Measurements from ENCODE around the gene UQCC2. TPM values are rescaled to one million over a fixed set of nuclear protein-coding genes. Genes with fewer than 3 reads are reported as not detected.

The UQCC2 gene
- total RNA-seq, 1 donor from 2014 or later, result 98.8 TPM

GRCh38 chr6:33723371-33724085, 12.0 kb upstream of the UQCC2 start:
- no peak for DNase-seq (ENCODE audit: extremely low spot score, unreplicated experiment)
- H3K36me3 Mint-ChIP-seq, result no peaks in the 10 kb centered on the region
- H3K27ac Mint-ChIP-seq, result no peak overlapping the region
- peaks cover 17% of the 10 kb centered on the region for H3K4me1 Mint-ChIP-seq (ENCODE audit: unreplicated experiment)
- TF ChIP-seq, protein P1, sequence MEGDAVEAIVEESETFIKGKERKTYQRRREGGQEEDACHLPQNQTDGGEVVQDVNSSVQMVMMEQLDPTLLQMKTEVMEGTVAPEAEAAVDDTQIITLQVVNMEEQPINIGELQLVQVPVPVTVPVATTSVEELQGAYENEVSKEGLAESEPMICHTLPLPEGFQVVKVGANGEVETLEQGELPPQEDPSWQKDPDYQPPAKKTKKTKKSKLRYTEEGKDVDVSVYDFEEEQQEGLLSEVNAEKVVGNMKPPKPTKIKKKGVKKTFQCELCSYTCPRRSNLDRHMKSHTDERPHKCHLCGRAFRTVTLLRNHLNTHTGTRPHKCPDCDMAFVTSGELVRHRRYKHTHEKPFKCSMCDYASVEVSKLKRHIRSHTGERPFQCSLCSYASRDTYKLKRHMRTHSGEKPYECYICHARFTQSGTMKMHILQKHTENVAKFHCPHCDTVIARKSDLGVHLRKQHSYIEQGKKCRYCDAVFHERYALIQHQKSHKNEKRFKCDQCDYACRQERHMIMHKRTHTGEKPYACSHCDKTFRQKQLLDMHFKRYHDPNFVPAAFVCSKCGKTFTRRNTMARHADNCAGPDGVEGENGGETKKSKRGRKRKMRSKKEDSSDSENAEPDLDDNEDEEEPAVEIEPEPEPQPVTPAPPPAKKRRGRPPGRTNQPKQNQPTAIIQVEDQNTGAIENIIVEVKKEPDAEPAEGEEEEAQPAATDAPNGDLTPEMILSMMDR (conservative IDR thresholded peaks at IDR 0.05), result no peak
- peaks cover 32% of the 10 kb centered on the region for H3K27me3 Mint-ChIP-seq
- H3K9me3 Mint-ChIP-seq, result no peaks in the 10 kb centered on the region
- H3K4me3 Mint-ChIP-seq, result no peak overlapping the region

GRCh38 chr6:33722103-33722623, 10.7 kb upstream of the UQCC2 start:
- Mint-ChIP-seq H3K4me3 (no peak overlapping the region), H3K9me3 (no peaks in the 10 kb centered on the region), H3K27me3 (peaks cover 32% of the 10 kb centered on the region), H3K27ac (no peak overlapping the region), H3K4me1 (ENCODE audit: unreplicated experiment) (peaks cover 27% of the 10 kb centered on the region), H3K36me3 (no peaks in the 10 kb centered on the region)
- DNase-seq (ENCODE audit: extremely low spot score, unreplicated experiment), result no peak
- TF ChIP-seq, protein P1 (conservative IDR thresholded peaks at IDR 0.05), result no peak

DNA sequence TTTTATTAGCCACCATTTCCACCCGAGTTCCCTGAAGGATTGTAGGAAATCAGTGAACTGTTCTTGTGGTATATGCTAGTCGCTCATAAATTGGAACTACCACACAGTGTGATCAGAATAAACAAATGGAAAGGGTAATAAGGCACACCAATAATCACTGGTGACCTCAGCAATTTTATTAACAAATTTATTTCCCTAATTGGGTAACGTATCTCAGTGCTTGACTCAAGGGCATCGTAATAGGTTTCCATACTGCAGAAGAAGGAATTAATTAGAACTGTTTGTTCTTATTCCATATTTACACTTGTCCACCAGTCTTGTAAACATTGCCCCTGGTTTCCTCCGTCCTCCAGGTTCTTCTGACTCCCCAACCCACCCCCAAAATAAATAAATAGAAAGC, 10.0 kb upstream of the UQCC2 start:
- no peak for DNase-seq (ENCODE audit: extremely low spot score, unreplicated experiment)
- H3K27me3 Mint-ChIP-seq, result peaks cover 32% of the 10 kb centered on the region
- no peak overlapping the region for H3K4me3 Mint-ChIP-seq
- TF ChIP-seq, protein P1 (conservative IDR thresholded peaks at IDR 0.05), result no peak
- H3K9me3 Mint-ChIP-seq, result no peaks in the 10 kb centered on the region
- peaks cover 33% of the 10 kb centered on the region for H3K4me1 Mint-ChIP-seq (ENCODE audit: unreplicated experiment)
- H3K36me3 Mint-ChIP-seq, result no peaks in the 10 kb centered on the region
- H3K27ac Mint-ChIP-seq, result no peak overlapping the region

DNA sequence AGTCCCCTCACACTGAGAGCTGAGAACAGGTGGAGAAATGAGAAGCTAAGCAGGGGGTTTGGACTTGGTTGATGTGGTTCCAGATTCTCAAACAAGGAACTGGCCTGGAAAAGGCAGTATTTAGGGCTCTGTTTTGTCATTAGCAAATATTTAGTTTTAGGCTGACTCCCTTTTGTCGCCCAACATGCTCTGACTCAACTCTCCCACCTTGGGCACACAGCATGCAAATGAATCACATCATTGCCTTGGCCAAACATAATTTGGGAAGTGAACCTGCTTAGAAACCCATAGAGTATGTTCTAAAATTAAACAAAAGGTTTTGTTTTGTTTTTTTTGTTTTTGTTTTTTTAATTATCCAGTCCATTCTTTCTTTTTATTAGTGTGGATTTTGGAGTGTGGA, 9.5 kb upstream of the UQCC2 start:
- Mint-ChIP-seq H3K27me3 (peaks cover 32% of the 10 kb centered on the region), H3K4me3 (no peak overlapping the region), H3K4me1 (ENCODE audit: unreplicated experiment) (peaks cover 35% of the 10 kb centered on the region), H3K27ac (no peak overlapping the region), H3K36me3 (no peaks in the 10 kb centered on the region), H3K9me3 (no peaks in the 10 kb centered on the region)
- TF ChIP-seq, protein P1 (conservative IDR thresholded peaks at IDR 0.05), result no peak
- DNase-seq (ENCODE audit: extremely low spot score, unreplicated experiment), result no peak

DNA sequence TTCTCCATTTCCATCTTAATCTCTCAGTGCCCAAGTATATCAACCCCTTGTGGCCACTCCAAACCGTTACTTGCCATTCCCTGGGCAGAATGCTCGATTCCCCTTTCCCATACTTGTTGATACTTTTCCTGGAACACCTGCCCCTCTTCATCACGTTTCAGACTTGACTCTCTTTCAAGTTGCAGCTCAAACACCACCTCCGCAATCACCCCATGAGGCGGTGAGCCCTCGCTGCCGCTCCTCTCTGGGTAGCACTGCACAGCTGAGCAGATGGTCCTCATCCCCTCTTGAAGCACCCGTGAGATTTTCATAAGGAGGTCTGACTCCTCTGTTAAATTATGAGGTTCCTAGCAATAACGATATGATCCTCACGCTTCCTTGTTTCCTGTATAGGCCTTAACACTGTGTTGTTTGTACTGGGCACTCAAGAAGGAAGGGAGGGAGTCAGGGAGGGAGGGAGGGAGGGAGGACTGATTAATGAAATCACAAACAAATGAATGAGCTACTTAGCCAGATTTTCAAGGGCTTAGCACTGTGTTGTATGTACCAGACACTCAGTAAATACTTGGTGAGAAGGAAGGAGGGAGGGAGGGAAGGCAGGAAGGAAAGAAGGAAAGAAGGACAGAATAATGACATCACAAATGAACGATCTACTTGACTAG, 8.0 kb upstream of the UQCC2 start:
- peaks cover 28% of the 10 kb centered on the region for H3K27me3 Mint-ChIP-seq
- H3K27ac Mint-ChIP-seq, result no peak overlapping the region
- H3K4me3 Mint-ChIP-seq, result no peak overlapping the region

More for the DNA sequence above, 8.0 kb upstream of the UQCC2 start:
- no peak for DNase-seq (ENCODE audit: extremely low spot score, unreplicated experiment)
- no peaks in the 10 kb centered on the region for H3K9me3 Mint-ChIP-seq
- H3K4me1 Mint-ChIP-seq (ENCODE audit: unreplicated experiment), result peaks cover 29% of the 10 kb centered on the region
- H3K36me3 Mint-ChIP-seq, result no peaks in the 10 kb centered on the region
- TF ChIP-seq, protein P1 (conservative IDR thresholded peaks at IDR 0.05), result no peak
